MCF 10A (cell line): Measurements from ENCODE around the gene WFDC1. TPM values are rescaled to one million over a fixed set of nuclear protein-coding genes. Genes with fewer than 3 reads are reported as not detected.

Source experiments
- BruUV-seq: library from RNA; stranded (reverse); fragments of 400-500 nt; replicated peaks from 2 replicates; lab custom pipeline; 2021; lab: Mats Ljungman, UMichigan
- CTCF ChIA-PET: fragments of 300-600 bp; sonication (Branson Sonifier 250); formaldehyde crosslinking; extraction: SDS; loops from one replicate; lab custom pipeline; 2021; ENCODE audit warnings: antibody characterized with exemption, inconsistent platforms; lab: Yijun Ruan, JAX
- POLR2A ChIA-PET: fragments of 300-600, 350-650 bp; sonication (Branson Sonifier 250); formaldehyde crosslinking; extraction: SDS; loops from one replicate; lab custom pipeline; 2020; ENCODE audit warnings: antibody characterized with exemption, inconsistent platforms; lab: Yijun Ruan, JAX
- DNase-seq: peaks from one replicate; pipeline ENCODE4 v3.0.0-alpha.2; 2018; ENCODE audit not compliant: unreplicated experiment
- H3K27ac Mint-ChIP-seq: one replicate; pipeline ENCODE4 v1.8.0; 2022; ENCODE audit warnings: mild to moderate bottlenecking, low read depth, mixed read lengths; ENCODE audit not compliant: unreplicated experiment
- H3K27me3 Mint-ChIP-seq: one replicate; pipeline ENCODE4 v1.8.0; 2022; ENCODE audit warnings: mixed read lengths; ENCODE audit not compliant: insufficient read depth, unreplicated experiment
- H3K36me3 Mint-ChIP-seq: one replicate; pipeline ENCODE4 v1.8.0; 2022; ENCODE audit warnings: mild to moderate bottlenecking, moderate library complexity, mixed read lengths; ENCODE audit not compliant: insufficient read depth, unreplicated experiment
- H3K4me1 Mint-ChIP-seq: one replicate; pipeline ENCODE4 v1.8.0; 2022; ENCODE audit warnings: mixed read lengths; ENCODE audit not compliant: insufficient read depth, unreplicated experiment
- H3K4me3 Mint-ChIP-seq: one replicate; pipeline ENCODE4 v1.8.0; 2022; ENCODE audit warnings: mild to moderate bottlenecking, moderate library complexity, mixed read lengths; ENCODE audit not compliant: unreplicated experiment
- H3K9me3 Mint-ChIP-seq: one replicate; pipeline ENCODE4 v1.8.0; 2022; ENCODE audit warnings: mixed read lengths; ENCODE audit not compliant: unreplicated experiment
- CTCF ChIP-seq: fragments of 200-600 bp; IDR thresholded peaks from one replicate; pipeline ENCODE4 v1.8.0; 2022; ENCODE audit warnings: antibody characterized with exemption, mild to moderate bottlenecking; ENCODE audit not compliant: unreplicated experiment
- intact Hi-C: fragments of 100-400 bp; cut with micrococcal nuclease; formaldehyde crosslinking; loops from 2 replicates; pipeline ENCODE4 v1.14.1; 2022
- total RNA-seq: library from RNA; stranded (reverse); gene quantifications from 2 replicates; pipeline ENCODE4 v1.2.3, GENCODE V29; 2022

The WFDC1 gene
- total RNA-seq, 1 experiment from 2014 or later, result not detected

GRCh38 chr16:84298376-84298899 is 3.8 kb downstream of the WFDC1 start:
- intact Hi-C loops, result no loop called here
- CTCF ChIA-PET, result interaction anchor here (1.0 kb wide), 1 partner anchor 58 kb away, joined by 3 read pairs; no protein-coding TSS in a partner anchor

GRCh38 chr16:84299734-84300440 is 5.2 kb downstream of the WFDC1 start:
- no peak overlapping the region for H3K4me3 Mint-ChIP-seq
- CTCF ChIA-PET, result interaction anchor here (0.7 to 1.0 kb wide), 2 partner anchors 22 to 23 kb away, joined by 3 read pairs; no protein-coding TSS in a partner anchor
- no TSS peak for BruUV-seq
- H3K9me3 Mint-ChIP-seq, result no peaks in the 10 kb centered on the region
- H3K27ac Mint-ChIP-seq, result no peak overlapping the region
- no peak for TF ChIP-seq CTCF
- H3K27me3 Mint-ChIP-seq, result peaks cover 86% of the 10 kb centered on the region
- intact Hi-C loops, result no loop called here
- no peak for DNase-seq
- POLR2A ChIA-PET, result no interaction called here
- no peaks in the 10 kb centered on the region for H3K36me3 Mint-ChIP-seq
- no peaks in the 10 kb centered on the region for H3K4me1 Mint-ChIP-seq

More at GRCh38 chr16:84298376-84298899, 3.8 kb downstream of the WFDC1 start:
- BruUV-seq, result no TSS peak
- no peaks in the 10 kb centered on the region for H3K9me3 Mint-ChIP-seq
- H3K36me3 Mint-ChIP-seq, result no peaks in the 10 kb centered on the region
- H3K27me3 Mint-ChIP-seq, result peaks cover 80% of the 10 kb centered on the region
- no peaks in the 10 kb centered on the region for H3K4me1 Mint-ChIP-seq
- no peak for TF ChIP-seq CTCF
- POLR2A ChIA-PET, result no interaction called here
- no peak overlapping the region for H3K4me3 Mint-ChIP-seq
- H3K27ac Mint-ChIP-seq, result no peak overlapping the region
- DNase-seq, result no peak

- CTCF ChIA-PET, result no interaction called here
- H3K27me3 Mint-ChIP-seq, result peaks cover 87% of the 10 kb centered on the region
- no TSS peak for BruUV-seq
- no peak for TF ChIP-seq CTCF
- H3K36me3 Mint-ChIP-seq, result no peaks in the 10 kb centered on the region
- H3K4me1 Mint-ChIP-seq, result no peaks in the 10 kb centered on the region
- intact Hi-C loops, result no loop called here
- POLR2A ChIA-PET, result no interaction called here
- H3K9me3 Mint-ChIP-seq, result no peaks in the 10 kb centered on the region
- DNase-seq, result no peak
- no peak overlapping the region for H3K27ac Mint-ChIP-seq
- no peak overlapping the region for H3K4me3 Mint-ChIP-seq
These were observed 7.7 kb downstream of the WFDC1 start for GRCh38 chr16:84302111-84302954.

- DNase-seq, result no peak
- Mint-ChIP-seq H3K27ac (no peak overlapping the region), H3K27me3 (peaks cover 88% of the 10 kb centered on the region), H3K36me3 (no peaks in the 10 kb centered on the region), H3K9me3 (no peaks in the 10 kb centered on the region), H3K4me1 (no peaks in the 10 kb centered on the region), H3K4me3 (no peak overlapping the region)
- no TSS peak for BruUV-seq
- ChIA-PET CTCF (interaction anchor here (0.5 kb wide), 1 partner anchor 1544 kb away, joined by 5 read pairs; no protein-coding TSS in a partner anchor), POLR2A (no interaction called here)
- intact Hi-C loops, result no loop called here
- TF ChIP-seq CTCF, result no peak
These were observed 8.3 kb downstream of the WFDC1 start for GRCh38 chr16:84303023-84303422.
